Sigmoid colon (tissue), 4 donors: ENCODE results near the gene HLF.

ENCODE experiments used
- CTCF ChIP-seq, 4 experiments: fragments of 450-650 bp in 3 of 4; fragments of 200-600 bp in 1 of 4; IDR thresholded peaks; one replicate each; pipeline ENCODE4 v1.5.1; 2016 to 2019; ENCODE audit warnings: antibody characterized with exemption in 4 of 4, mild to moderate bottlenecking in 3 of 4, moderate library complexity in 2 of 4
- EP300 ChIP-seq, 4 donors: sonication (generic); formaldehyde crosslinking; IDR thresholded peaks; one replicate each; pipeline ENCODE4 v1.6.1; 2017; ENCODE audit warnings: antibody characterized with exemption in 4 of 4
- POLR2A ChIP-seq, 2 donors: fragments of 450-650 bp; IDR thresholded peaks; one replicate each; pipeline ENCODE4 v1.6.1; 2016; ENCODE audit warnings: antibody characterized with exemption in 2 of 2, mild to moderate bottlenecking in 2 of 2, moderate library complexity in 2 of 2

- TF ChIP-seq EP300 (IDR thresholded peaks at IDR 0.05), result no peak
- no peak for TF ChIP-seq CTCF (IDR thresholded peaks at IDR 0.05)
- no peak for TF ChIP-seq POLR2A (IDR thresholded peaks at IDR 0.05)
Measured at GRCh38 chr17:55278173-55278961, 13.6 kb downstream of the HLF start.
